Endometrium (tissue), 2 donors: Measurements from ENCODE around the gene NDUFB10.

Source experiments
- FAIRE-seq: peaks from 2 replicates; lab custom pipeline; 2012; peaks lifted over from hg19 to GRCh38; lab: Jason Lieb, UNC
- donor health status: control.
- donor health status: control.

The NDUFB10 gene

GRCh38 chr16:1971796-1972489, 12.6 kb downstream of the NDUFB10 start, which contains the start of gene TBL3:
TBL3 (plus strand) TSS chr16:1972053; CDS start chr16:1972165, 112 bp downstream.
- peak; percentile 86 for FAIRE-seq

- no peak for FAIRE-seq
Observed at GRCh38 chr16:1972490-1972877, 13.1 kb downstream of the NDUFB10 start.

GRCh38 chr16:1973461-1974156, 14.3 kb downstream of the NDUFB10 start:
- FAIRE-seq, result no peak

- no peak for FAIRE-seq
Observed at GRCh38 chr16:1974157-1975070, 15.1 kb downstream of the NDUFB10 start.

- no peak for FAIRE-seq
Observed at GRCh38 chr16:1975432-1976215, 16.3 kb downstream of the NDUFB10 start.

GRCh38 chr16:1976216-1976520, 16.8 kb downstream of the NDUFB10 start:
- no peak for FAIRE-seq

GRCh38 chr16:1976951-1977874, 17.9 kb downstream of the NDUFB10 start:
- no peak for FAIRE-seq

- FAIRE-seq, result no peak
Observed at GRCh38 chr16:1977875-1978268, 18.5 kb downstream of the NDUFB10 start.

GRCh38 chr16:1978476-1979120, 19.3 kb downstream of the NDUFB10 start:
- FAIRE-seq, result no peak

- no peak for FAIRE-seq
Observed at GRCh38 chr16:1979271-1980029, 20.1 kb downstream of the NDUFB10 start.

- FAIRE-seq, result no peak
Observed at GRCh38 chr16:1980030-1980769, 20.9 kb downstream of the NDUFB10 start.

- no peak for FAIRE-seq
Observed at GRCh38 chr16:1980770-1981087, 21.4 kb downstream of the NDUFB10 start.

GRCh38 chr16:1981398-1981836, 22.1 kb downstream of the NDUFB10 start, which contains the start of gene NOXO1:
NOXO1 (minus strand) TSS chr16:1981469; CDS start chr16:1981179, 290 bp downstream.
- FAIRE-seq, result no peak

GRCh38 chr16:1982013-1982433, 22.7 kb downstream of the NDUFB10 start:
- no peak for FAIRE-seq

GRCh38 chr16:1982991-1983543, 23.7 kb downstream of the NDUFB10 start:
- no peak for FAIRE-seq

- no peak for FAIRE-seq
Observed at GRCh38 chr16:1983544-1984346, 24.4 kb downstream of the NDUFB10 start, which contains the start of gene GFER. GFER (plus strand) TSS chr16:1984193; CDS start chr16:1984219, 26 bp downstream.
